PC-9 (cell line): ENCODE measurements around the gene GTF3C6. TPM values are rescaled to one million over a fixed set of nuclear protein-coding genes. Genes with fewer than 3 reads are reported as not detected.
"Not testable (repeated sequence)": the region's sequence is repeated elsewhere in the genome, so short reads cannot be mapped to it uniquely, and the experiment has no call there.

Experiments
- BruUV-seq: library from RNA; stranded (reverse); fragments of 400-500 nt; replicated peaks from 2 replicates; lab custom pipeline; 2021; lab: Mats Ljungman, UMichigan
- CTCF ChIA-PET: fragments of 300-600 bp; sonication (Branson Sonifier 250); formaldehyde crosslinking; loops from one replicate; lab custom pipeline; 2022; ENCODE audit warnings: antibody characterized with exemption; lab: Charles Lee
- POLR2A ChIA-PET: fragments of 300-600 bp; sonication (Branson Sonifier 250); formaldehyde crosslinking; loops from one replicate; lab custom pipeline; 2022; ENCODE audit warnings: antibody characterized with exemption; ENCODE audit not compliant: unreplicated experiment; lab: Charles Lee
- DNase-seq, 2 experiments: peaks; one replicate each; pipeline versions ENCODE4 v3.0.0 to v3.0.0-alpha.2; 2015 to 2022; ENCODE audit warnings: mixed read lengths in 1 of 2
- H2AFZ ChIP-seq: fragments of 200-600 bp; sonication (generic); 2 replicates; pipeline ENCODE4 v1.8.1; 2017; ENCODE audit warnings: antibody characterized with exemption
- H3F3A ChIP-seq: fragments of 200-600 bp; sonication (generic); 2 replicates; pipeline ENCODE4 v1.8.1; 2017; ENCODE audit warnings: antibody characterized with exemption, mild to moderate bottlenecking, low read depth; ENCODE audit not compliant: insufficient read depth
- H3K27ac ChIP-seq: fragments of 200-600 bp; sonication (generic); 2 replicates; pipeline ENCODE4 v1.6.1; 2016; ENCODE audit warnings: mixed run types
- H3K27me3 ChIP-seq: fragments of 200-600 bp; sonication (generic); 2 replicates; pipeline ENCODE4 v1.6.1; 2016; ENCODE audit warnings: low read depth, mixed run types; ENCODE audit not compliant: insufficient read depth
- H3K36me3 ChIP-seq: fragments of 200-600 bp; sonication (generic); 2 replicates; pipeline ENCODE4 v1.6.1; 2016; ENCODE audit warnings: low read depth, mixed run types
- H3K4me1 ChIP-seq: fragments of 200-600 bp; sonication (generic); replicated peaks from 2 replicates; pipeline ENCODE4 v1.6.1; 2016; ENCODE audit warnings: mixed run types; ENCODE audit not compliant: insufficient read depth
- H3K4me2 ChIP-seq: fragments of 200-600 bp; sonication (generic); 2 replicates; pipeline ENCODE4 v1.6.1; 2017; ENCODE audit warnings: mixed run types
- H3K4me3 ChIP-seq: fragments of 200-600 bp; sonication (generic); 2 replicates; pipeline ENCODE4 v1.6.1; 2016; ENCODE audit warnings: mixed run types
- H3K79me2 ChIP-seq: fragments of 200-600 bp; sonication (generic); 2 replicates; pipeline ENCODE4 v1.6.1; 2017; ENCODE audit warnings: low read depth, mixed run types
- H3K9me2 ChIP-seq: fragments of 200-600 bp; sonication (generic); 2 replicates; pipeline ENCODE4 v1.8.1; 2017; ENCODE audit warnings: mild to moderate bottlenecking; ENCODE audit not compliant: insufficient read depth
- H3K9me3 ChIP-seq: fragments of 200-600 bp; sonication (generic); 2 replicates; pipeline ENCODE4 v1.8.1; 2016; ENCODE audit warnings: low read depth; ENCODE audit not compliant: insufficient read depth
- H4K20me1 ChIP-seq: fragments of 200-600 bp; sonication (generic); 2 replicates; pipeline ENCODE4 v1.8.1; 2017; ENCODE audit not compliant: insufficient read depth
- EZH2 ChIP-seq: fragments of 200-600 bp; sonication (generic); IDR thresholded peaks from 2 replicates; pipeline ENCODE4 v1.8.0; 2017; ENCODE audit warnings: antibody characterized with exemption, low read depth
- intact Hi-C: fragments of 100-400 bp; cut with micrococcal nuclease; formaldehyde crosslinking; loops from one replicate; pipeline ENCODE4 v1.10.0; 2022; ENCODE audit not compliant: unreplicated experiment
- total RNA-seq: library from RNA; stranded (reverse); gene quantifications from 2 replicates; pipeline ENCODE4 v1.2.3, GENCODE V29; 2021
- TF ChIP-seq, protein P1 (sequence below): fragments of 200-600 bp; sonication (generic); conservative IDR thresholded peaks from 2 replicates; pipeline ENCODE4 v1.6.1; 2017; ENCODE audit warnings: mixed run types, antibody characterized with exemption, mild to moderate bottlenecking, moderate library complexity

GTF3C6 gene
- total RNA-seq, 1 experiment from 2014 or later = 28.5 TPM

- no TSS peak for BruUV-seq
- Histone ChIP-seq H3K4me3 (no peak overlapping the region), H3K4me2 (no peak overlapping the region), H2AFZ (no peak overlapping the region), H3K9me2 (no peaks in the 10 kb centered on the region), H4K20me1 (no peaks in the 10 kb centered on the region), H3K4me1 (no peaks in the 10 kb centered on the region), H3K9me3 (no peaks in the 10 kb centered on the region), H3K27ac (no peak overlapping the region), H3K27me3 (no peaks in the 10 kb centered on the region), H3K79me2 (no peaks in the 10 kb centered on the region), H3K36me3 (peaks cover 5% of the 10 kb centered on the region; the same call in 1 of the 2 replicates), H3F3A (peaks cover under 1% of the 10 kb centered on the region; the same call in 1 of the 2 replicates)
- CTCF ChIA-PET = no interaction called here
- TF ChIP-seq, protein P1, sequence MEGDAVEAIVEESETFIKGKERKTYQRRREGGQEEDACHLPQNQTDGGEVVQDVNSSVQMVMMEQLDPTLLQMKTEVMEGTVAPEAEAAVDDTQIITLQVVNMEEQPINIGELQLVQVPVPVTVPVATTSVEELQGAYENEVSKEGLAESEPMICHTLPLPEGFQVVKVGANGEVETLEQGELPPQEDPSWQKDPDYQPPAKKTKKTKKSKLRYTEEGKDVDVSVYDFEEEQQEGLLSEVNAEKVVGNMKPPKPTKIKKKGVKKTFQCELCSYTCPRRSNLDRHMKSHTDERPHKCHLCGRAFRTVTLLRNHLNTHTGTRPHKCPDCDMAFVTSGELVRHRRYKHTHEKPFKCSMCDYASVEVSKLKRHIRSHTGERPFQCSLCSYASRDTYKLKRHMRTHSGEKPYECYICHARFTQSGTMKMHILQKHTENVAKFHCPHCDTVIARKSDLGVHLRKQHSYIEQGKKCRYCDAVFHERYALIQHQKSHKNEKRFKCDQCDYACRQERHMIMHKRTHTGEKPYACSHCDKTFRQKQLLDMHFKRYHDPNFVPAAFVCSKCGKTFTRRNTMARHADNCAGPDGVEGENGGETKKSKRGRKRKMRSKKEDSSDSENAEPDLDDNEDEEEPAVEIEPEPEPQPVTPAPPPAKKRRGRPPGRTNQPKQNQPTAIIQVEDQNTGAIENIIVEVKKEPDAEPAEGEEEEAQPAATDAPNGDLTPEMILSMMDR = no peak
- TF ChIP-seq EZH2 = no peak
- POLR2A ChIA-PET = no interaction called here
- intact Hi-C loops = no loop called here
- DNase-seq = no peak
Observed at GRCh38 chr6:110965629-110966229, 7.2 kb downstream of the GTF3C6 start.

GRCh38 chr6:110968661-110969060 is 10.2 kb downstream of the GTF3C6 start:
- H3K79me2 ChIP-seq, H3K27me3 ChIP-seq, H3F3A ChIP-seq, H3K36me3 ChIP-seq, DNase-seq, CTCF ChIA-PET, H3K4me1 ChIP-seq, intact Hi-C loops, POLR2A ChIA-PET, H3K4me3 ChIP-seq, H3K9me3 ChIP-seq, H2AFZ ChIP-seq, H3K9me2 ChIP-seq, H3K4me2 ChIP-seq, H3K27ac ChIP-seq, H4K20me1 ChIP-seq, BruUV-seq: not testable (repeated sequence)

GRCh38 chr6:110971468-110971867 is 13.0 kb downstream of the GTF3C6 start:
- H3F3A ChIP-seq = no peaks in the 10 kb centered on the region

More at GRCh38 chr6:110971468-110971867, 13.0 kb downstream of the GTF3C6 start:
- ChIA-PET POLR2A (interaction anchor here (0.7 kb wide), 1 partner anchor 245 kb away, joined by 6 read pairs; no protein-coding TSS in a partner anchor), CTCF (no interaction called here)
- no peak for DNase-seq
- Histone ChIP-seq H3K36me3 (no peaks in the 10 kb centered on the region; the same call in 1 of the 2 replicates), H3K27me3 (no peaks in the 10 kb centered on the region), H2AFZ (no peak overlapping the region), H3K4me2 (no peak overlapping the region), H4K20me1 (no peaks in the 10 kb centered on the region; the same call in 1 of the 2 replicates), H3K4me3 (no peak overlapping the region), H3K9me3 (no peaks in the 10 kb centered on the region), H3K4me1 (no peaks in the 10 kb centered on the region), H3K27ac (no peak overlapping the region), H3K79me2 (no peaks in the 10 kb centered on the region), H3K9me2 (no peaks in the 10 kb centered on the region)
- intact Hi-C loops = no loop called here
- BruUV-seq = no TSS peak
- TF ChIP-seq EZH2 = no peak
- TF ChIP-seq, protein P1 = no peak
